ENCODE measurements around the gene GATA2.

Gene GATA2

GRCh38 chr3:128478576-128479506 is 14.2 kb downstream of the GATA2 start:
- H3K27ac ChIP-seq (ENCODE audit: low read length) = no peak overlapping the region
- no peaks in the 10 kb centered on the region for H3K9me3 ChIP-seq (ENCODE audit: control insufficient read depth, low read depth, low read length)
- no peak overlapping the region for H3K9ac ChIP-seq (ENCODE audit: low read length)
- peaks cover 99% of the 10 kb centered on the region for H3K27me3 ChIP-seq (ENCODE audit: control insufficient read depth, insufficient read depth, low read length)
- H3K36me3 ChIP-seq (ENCODE audit: control insufficient read depth, low read depth, low read length) = no peaks in the 10 kb centered on the region
- H3K4me1 ChIP-seq (ENCODE audit: control insufficient read depth, low read depth, low read length) = peaks cover 20% of the 10 kb centered on the region
- no peak overlapping the region for H3K4me3 ChIP-seq (ENCODE audit: low read length)

DNA sequence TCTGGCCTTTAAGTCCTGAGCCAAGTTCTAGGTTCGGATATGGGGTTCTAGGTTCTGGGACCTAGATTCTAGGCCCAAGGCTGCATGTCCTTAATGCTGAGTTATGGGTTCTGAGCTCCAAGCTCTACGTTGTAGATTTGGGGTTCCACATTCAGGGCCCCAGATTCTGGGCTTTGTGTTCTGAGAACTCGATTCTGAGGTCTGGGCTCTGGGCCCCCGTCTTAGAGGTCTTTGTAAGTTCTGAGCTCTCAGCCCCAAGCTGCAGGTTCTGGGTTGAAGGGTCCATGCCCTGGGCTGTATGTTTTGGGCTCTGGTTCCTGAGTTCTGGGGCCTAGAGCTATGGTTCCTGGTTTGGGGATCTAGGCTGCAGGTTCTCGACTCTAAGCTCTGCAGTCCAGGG is 16.3 kb downstream of the GATA2 start:
- Histone ChIP-seq H3K27ac (ENCODE audit: low read length) (no peak overlapping the region), H3K4me3 (ENCODE audit: low read length) (no peak overlapping the region), H3K9me3 (ENCODE audit: control insufficient read depth, low read depth, low read length) (no peaks in the 10 kb centered on the region), H3K36me3 (ENCODE audit: control insufficient read depth, low read depth, low read length) (no peaks in the 10 kb centered on the region), H3K9ac (ENCODE audit: low read length) (no peak overlapping the region), H3K27me3 (ENCODE audit: control insufficient read depth, insufficient read depth, low read length) (peaks cover 99% of the 10 kb centered on the region), H3K4me1 (ENCODE audit: control insufficient read depth, low read depth, low read length) (peaks cover 13% of the 10 kb centered on the region)

DNA sequence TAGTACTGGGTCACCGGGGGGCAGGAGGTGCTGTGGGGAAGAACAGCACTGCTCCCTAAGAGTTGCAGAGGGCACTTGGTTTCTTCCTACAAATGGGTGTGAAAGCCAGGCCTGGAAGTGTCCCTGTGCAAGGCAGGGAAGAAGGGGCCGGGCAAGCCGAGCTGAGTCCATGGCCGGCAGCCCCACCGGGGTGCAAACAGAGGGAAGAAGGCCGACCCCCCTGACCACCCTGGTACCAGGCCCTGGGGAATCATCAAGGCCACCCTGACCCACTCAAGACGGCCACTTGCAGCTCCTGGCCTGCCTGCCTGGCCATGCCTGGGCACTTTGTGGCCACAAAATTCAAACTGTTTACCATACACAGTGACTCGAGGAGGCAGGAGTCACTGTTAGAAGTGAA is 17.6 kb downstream of the GATA2 start:
- no peaks in the 10 kb centered on the region for H3K9me3 ChIP-seq (ENCODE audit: control insufficient read depth, low read depth, low read length)
- no peak overlapping the region for H3K27ac ChIP-seq (ENCODE audit: low read length)
- H3K4me1 ChIP-seq (ENCODE audit: control insufficient read depth, low read depth, low read length) = peaks cover 10% of the 10 kb centered on the region
- no peak overlapping the region for H3K4me3 ChIP-seq (ENCODE audit: low read length)
- no peak overlapping the region for H3K9ac ChIP-seq (ENCODE audit: low read length)
- peaks cover 98% of the 10 kb centered on the region for H3K27me3 ChIP-seq (ENCODE audit: control insufficient read depth, insufficient read depth, low read length)
- H3K36me3 ChIP-seq (ENCODE audit: control insufficient read depth, low read depth, low read length) = no peaks in the 10 kb centered on the region

- no peak overlapping the region for H3K27ac ChIP-seq (ENCODE audit: low read length)
- peaks cover 10% of the 10 kb centered on the region for H3K4me1 ChIP-seq (ENCODE audit: control insufficient read depth, low read depth, low read length)
- no peaks in the 10 kb centered on the region for H3K9me3 ChIP-seq (ENCODE audit: control insufficient read depth, low read depth, low read length)
- H3K9ac ChIP-seq (ENCODE audit: low read length) = no peak overlapping the region
- no peak overlapping the region for H3K4me3 ChIP-seq (ENCODE audit: low read length)
- no peaks in the 10 kb centered on the region for H3K36me3 ChIP-seq (ENCODE audit: control insufficient read depth, low read depth, low read length)
- H3K27me3 ChIP-seq (ENCODE audit: control insufficient read depth, insufficient read depth, low read length) = peaks cover 82% of the 10 kb centered on the region
Observed at GRCh38 chr3:128473737-128474136, 19.3 kb downstream of the GATA2 start.

DNA sequence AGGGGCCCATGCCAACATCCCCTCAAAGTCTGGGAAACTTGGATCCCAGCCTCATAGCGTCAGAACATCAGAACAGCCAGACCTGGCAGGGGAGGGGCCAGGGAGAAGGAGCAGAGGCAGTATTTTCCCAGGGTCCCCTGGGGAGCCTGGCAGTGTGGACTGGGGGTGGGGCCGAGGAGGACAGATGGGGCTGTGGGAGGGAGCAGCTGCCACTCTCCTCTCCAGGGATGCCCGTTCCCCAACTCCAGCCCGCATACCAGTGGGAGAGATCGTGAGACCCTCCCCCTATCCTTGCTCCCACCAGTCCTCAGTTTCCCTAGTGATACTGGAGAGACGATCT is 19.9 kb downstream of the GATA2 start:
- peaks cover 76% of the 10 kb centered on the region for H3K27me3 ChIP-seq (ENCODE audit: control insufficient read depth, insufficient read depth, low read length)
- H3K4me3 ChIP-seq (ENCODE audit: low read length) = no peak overlapping the region
- H3K9me3 ChIP-seq (ENCODE audit: control insufficient read depth, low read depth, low read length) = no peaks in the 10 kb centered on the region
- H3K9ac ChIP-seq (ENCODE audit: low read length) = no peak overlapping the region
- H3K27ac ChIP-seq (ENCODE audit: low read length) = no peak overlapping the region
- H3K4me1 ChIP-seq (ENCODE audit: control insufficient read depth, low read depth, low read length) = peaks cover 10% of the 10 kb centered on the region
- H3K36me3 ChIP-seq (ENCODE audit: control insufficient read depth, low read depth, low read length) = no peaks in the 10 kb centered on the region

- peaks cover 10% of the 10 kb centered on the region for H3K4me1 ChIP-seq (ENCODE audit: control insufficient read depth, low read depth, low read length)
- H3K36me3 ChIP-seq (ENCODE audit: control insufficient read depth, low read depth, low read length) = no peaks in the 10 kb centered on the region
- no peak overlapping the region for H3K4me3 ChIP-seq (ENCODE audit: low read length)
- H3K9me3 ChIP-seq (ENCODE audit: control insufficient read depth, low read depth, low read length) = no peaks in the 10 kb centered on the region
- H3K27ac ChIP-seq (ENCODE audit: low read length) = no peak overlapping the region
- H3K27me3 ChIP-seq (ENCODE audit: control insufficient read depth, insufficient read depth, low read length) = peaks cover 70% of the 10 kb centered on the region
- no peak overlapping the region for H3K9ac ChIP-seq (ENCODE audit: low read length)
Observed at GRCh38 chr3:128472449-128473179, 20.4 kb downstream of the GATA2 start.

- Histone ChIP-seq H3K9me3 (ENCODE audit: control insufficient read depth, low read depth, low read length) (no peaks in the 10 kb centered on the region), H3K4me3 (ENCODE audit: low read length) (no peak overlapping the region), H3K9ac (ENCODE audit: low read length) (no peak overlapping the region), H3K27ac (ENCODE audit: low read length) (no peak overlapping the region), H3K36me3 (ENCODE audit: control insufficient read depth, low read depth, low read length) (no peaks in the 10 kb centered on the region), H3K4me1 (ENCODE audit: control insufficient read depth, low read depth, low read length) (peaks cover 10% of the 10 kb centered on the region), H3K27me3 (ENCODE audit: control insufficient read depth, insufficient read depth, low read length) (peaks cover 62% of the 10 kb centered on the region)
Observed at GRCh38 chr3:128471720-128472119, 21.3 kb downstream of the GATA2 start.

DNA sequence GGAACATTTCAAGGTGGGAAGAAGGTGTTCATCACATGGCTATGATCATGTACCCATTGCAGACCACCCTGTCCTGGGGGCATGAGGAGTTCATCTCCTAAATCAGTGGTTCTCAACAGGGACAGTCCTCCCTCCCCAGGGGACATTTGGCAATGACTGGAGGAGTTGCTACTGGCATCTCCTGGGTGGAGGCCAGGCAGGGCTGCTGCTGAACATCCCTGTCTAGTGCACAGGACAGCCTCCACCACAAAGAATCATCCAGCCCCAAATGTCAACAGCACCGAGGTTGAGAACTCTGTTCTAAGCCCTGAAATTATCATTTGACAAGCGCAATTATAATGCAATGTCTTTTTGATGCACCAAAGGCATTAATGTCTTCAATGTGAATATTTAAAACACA is 21.9 kb downstream of the GATA2 start:
- H3K9ac ChIP-seq (ENCODE audit: low read length) = no peak overlapping the region
- peaks cover 63% of the 10 kb centered on the region for H3K27me3 ChIP-seq (ENCODE audit: control insufficient read depth, insufficient read depth, low read length)

GRCh38 chr3:128470134-128470899 is 22.7 kb downstream of the GATA2 start:
- H3K9ac ChIP-seq (ENCODE audit: low read length) = no peak overlapping the region
- no peak overlapping the region for H3K27ac ChIP-seq (ENCODE audit: low read length)
- H3K4me1 ChIP-seq (ENCODE audit: control insufficient read depth, low read depth, low read length) = peaks cover 10% of the 10 kb centered on the region
- no peaks in the 10 kb centered on the region for H3K9me3 ChIP-seq (ENCODE audit: control insufficient read depth, low read depth, low read length)
- no peak overlapping the region for H3K4me3 ChIP-seq (ENCODE audit: low read length)
- H3K27me3 ChIP-seq (ENCODE audit: control insufficient read depth, insufficient read depth, low read length) = peaks cover 63% of the 10 kb centered on the region
- no peaks in the 10 kb centered on the region for H3K36me3 ChIP-seq (ENCODE audit: control insufficient read depth, low read depth, low read length)

More for the DNA sequence above, 21.9 kb downstream of the GATA2 start:
- no peak overlapping the region for H3K27ac ChIP-seq (ENCODE audit: low read length)
- no peaks in the 10 kb centered on the region for H3K9me3 ChIP-seq (ENCODE audit: control insufficient read depth, low read depth, low read length)
- H3K36me3 ChIP-seq (ENCODE audit: control insufficient read depth, low read depth, low read length) = no peaks in the 10 kb centered on the region
- no peak overlapping the region for H3K4me3 ChIP-seq (ENCODE audit: low read length)
- peaks cover 10% of the 10 kb centered on the region for H3K4me1 ChIP-seq (ENCODE audit: control insufficient read depth, low read depth, low read length)

DNA sequence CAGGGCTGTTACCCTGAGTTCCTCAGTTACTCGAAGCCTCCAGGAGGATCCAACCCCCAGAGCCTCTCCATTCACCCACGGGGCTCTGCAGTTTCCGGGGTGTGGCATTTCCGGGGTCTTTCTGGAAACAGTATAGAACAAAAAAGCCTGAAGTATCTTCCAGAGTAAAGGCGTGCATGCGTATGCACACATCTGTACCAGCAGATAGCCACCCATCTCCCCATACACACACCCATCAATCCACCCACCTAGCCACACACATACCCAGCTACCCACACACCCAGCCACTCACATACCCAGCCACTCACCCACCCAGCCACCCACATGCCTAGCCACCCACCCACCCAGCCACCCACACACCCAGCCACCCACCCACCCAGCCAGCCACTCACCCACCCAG is 23.4 kb downstream of the GATA2 start:
- peaks cover 62% of the 10 kb centered on the region for H3K27me3 ChIP-seq (ENCODE audit: control insufficient read depth, insufficient read depth, low read length)
- peaks cover 9% of the 10 kb centered on the region for H3K4me1 ChIP-seq (ENCODE audit: control insufficient read depth, low read depth, low read length)

GRCh38 chr3:128468791-128469527 is 24.0 kb downstream of the GATA2 start:
- Histone ChIP-seq H3K4me1 (ENCODE audit: control insufficient read depth, low read depth, low read length) (peaks cover 7% of the 10 kb centered on the region), H3K9me3 (ENCODE audit: control insufficient read depth, low read depth, low read length) (no peaks in the 10 kb centered on the region), H3K27me3 (ENCODE audit: control insufficient read depth, insufficient read depth, low read length) (peaks cover 59% of the 10 kb centered on the region), H3K27ac (ENCODE audit: low read length) (no peak overlapping the region), H3K36me3 (ENCODE audit: control insufficient read depth, low read depth, low read length) (no peaks in the 10 kb centered on the region), H3K9ac (ENCODE audit: low read length) (no peak overlapping the region), H3K4me3 (ENCODE audit: low read length) (no peak overlapping the region)

More for the DNA sequence above, 23.4 kb downstream of the GATA2 start:
- H3K9me3 ChIP-seq (ENCODE audit: control insufficient read depth, low read depth, low read length) = no peaks in the 10 kb centered on the region
- no peaks in the 10 kb centered on the region for H3K36me3 ChIP-seq (ENCODE audit: control insufficient read depth, low read depth, low read length)
- H3K9ac ChIP-seq (ENCODE audit: low read length) = no peak overlapping the region
- no peak overlapping the region for H3K27ac ChIP-seq (ENCODE audit: low read length)
- H3K4me3 ChIP-seq (ENCODE audit: low read length) = no peak overlapping the region
